AG09309 (cell line): ENCODE measurements around the gene VPS13A.

Experiments
- DNase-seq: peaks from one replicate; pipeline ENCODE4 v3.0.0-alpha.2; 2010; ENCODE audit warnings: low read depth
- H3K4me3 ChIP-seq: 2 replicates; pipeline ENCODE4 v1.5.1; 2011; ENCODE audit warnings: mild to moderate bottlenecking, low read depth, low read length, moderate library complexity; ENCODE audit not compliant: control insufficient read depth
- CTCF ChIP-seq: IDR thresholded peaks from 2 replicates; pipeline ENCODE4 v1.5.1; 2011; ENCODE audit warnings: mild to moderate bottlenecking, low read depth, low read length, inconsistent platforms; ENCODE audit not compliant: insufficient read depth, control insufficient read depth; ENCODE audit errors: missing control alignments

VPS13A gene

DNA sequence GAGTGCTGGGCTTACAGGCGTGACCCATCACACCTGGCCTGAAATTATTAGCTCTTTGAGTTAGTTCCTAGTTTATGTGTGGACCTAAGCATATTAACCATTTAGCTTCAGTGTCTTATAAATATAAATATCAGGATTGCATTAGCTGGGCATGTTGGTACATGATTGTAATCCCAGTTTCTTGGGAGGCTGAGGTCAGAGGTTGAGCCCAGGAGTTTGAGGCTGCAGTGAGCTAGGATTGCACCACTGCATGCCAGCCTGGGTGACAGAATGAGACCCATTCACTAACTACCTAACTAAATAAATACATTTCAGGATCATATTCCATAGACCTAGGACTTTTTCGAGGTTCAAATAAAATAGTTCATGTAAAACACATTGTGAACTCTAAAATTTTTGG lies 129.8 kb downstream of the VPS13A start:
- DNase-seq: no peak
- no peak for TF ChIP-seq CTCF
- H3K4me3 ChIP-seq: no peak overlapping the region

GRCh38 chr9:77316058-77316457 lies 138.7 kb downstream of the VPS13A start:
- no peak for DNase-seq
- H3K4me3 ChIP-seq: no peak overlapping the region
- TF ChIP-seq CTCF: no peak

DNA sequence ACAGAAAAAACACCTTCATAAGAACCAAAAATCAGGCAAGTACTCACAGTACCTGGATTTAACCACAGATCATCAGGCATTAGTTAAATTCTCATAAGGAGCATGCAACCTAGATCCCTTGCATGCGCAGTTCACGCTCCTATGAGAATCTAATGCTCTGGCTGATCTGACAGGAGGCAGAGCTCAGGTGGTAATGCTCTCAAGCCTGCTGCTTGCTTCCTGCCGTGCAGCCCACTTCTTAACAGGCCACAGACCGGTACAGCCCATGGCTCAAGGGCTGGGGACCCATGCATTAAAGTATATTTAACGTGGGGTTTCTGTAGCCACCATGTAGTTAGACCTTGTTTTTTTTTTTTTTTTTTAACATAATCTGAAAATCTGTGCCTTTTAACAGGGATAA lies 147.7 kb downstream of the VPS13A start:
- no peak for DNase-seq
- no peak overlapping the region for H3K4me3 ChIP-seq
- TF ChIP-seq CTCF: no peak

DNA sequence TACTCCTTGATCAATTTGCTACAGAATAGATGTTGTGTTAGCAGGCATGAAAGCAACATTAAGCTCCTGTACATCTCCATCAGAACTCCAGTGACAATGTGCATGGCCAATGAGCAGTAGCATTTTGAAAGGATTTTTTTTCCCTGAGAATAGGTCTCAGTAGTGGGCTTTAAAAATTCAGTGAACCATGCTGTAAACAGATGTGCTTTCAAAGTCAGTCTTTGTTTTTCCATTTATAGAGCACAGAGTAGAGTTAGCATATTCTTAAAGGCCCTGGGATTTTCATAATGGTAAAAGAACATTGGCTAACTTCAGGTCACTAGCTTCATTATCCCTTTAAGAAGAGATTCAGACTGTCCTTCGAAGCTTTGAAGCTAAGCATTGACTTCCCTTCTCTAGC lies 150.8 kb downstream of the VPS13A start:
- no peak for TF ChIP-seq CTCF
- no peak overlapping the region for H3K4me3 ChIP-seq
- DNase-seq: no peak

- TF ChIP-seq CTCF: no peak
- H3K4me3 ChIP-seq: no peak overlapping the region
- DNase-seq: no peak
Measured at GRCh38 chr9:77370064-77370463, 192.7 kb downstream of the VPS13A start.

DNA sequence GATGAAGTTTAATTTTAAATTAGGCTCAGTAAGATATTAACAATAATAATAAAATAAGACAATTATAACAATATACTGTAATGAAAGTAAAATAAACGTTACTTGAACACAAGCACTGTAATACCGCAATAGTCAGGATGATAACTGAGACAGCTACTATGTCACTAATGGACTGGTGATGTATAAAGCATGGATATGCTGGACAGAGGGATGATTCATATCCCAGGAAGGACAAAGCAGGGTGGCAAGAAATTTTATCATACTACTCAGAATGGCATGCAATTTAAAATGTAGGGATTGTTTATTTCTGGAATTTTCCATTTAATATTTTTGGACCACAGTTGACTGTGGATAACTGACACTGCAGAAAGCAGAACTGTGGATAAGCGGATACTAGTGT lies 196.9 kb downstream of the VPS13A start:
- DNase-seq: no peak
- no peak overlapping the region for H3K4me3 ChIP-seq
- no peak for TF ChIP-seq CTCF

GRCh38 chr9:77375956-77376532 lies 198.7 kb downstream of the VPS13A start:
- no peak overlapping the region for H3K4me3 ChIP-seq
- no peak for TF ChIP-seq CTCF
- no peak for DNase-seq
